Immature natural killer cell (primary cell): ENCODE results near the gene NSUN6. TPM values are rescaled to one million over a fixed set of nuclear protein-coding genes. Genes with fewer than 3 reads are reported as not detected.

Experiments used
- DNase-seq, 3 donors: peaks; one replicate each; pipeline ENCODE4 v3.0.0; 2022; ENCODE audit warnings: mixed read lengths in 1 of 3
- H3K27ac Mint-ChIP-seq, 6 donors: one replicate each; pipeline ENCODE4 v1.8.0; 2020; ENCODE audit warnings: mixed read lengths in 6 of 6, mild to moderate bottlenecking in 5 of 6, inconsistent platforms in 4 of 6, moderate library complexity in 3 of 6
- H3K27me3 Mint-ChIP-seq, 3 donors: one replicate each; pipeline ENCODE4 v1.8.0; 2020 to 2021; ENCODE audit warnings: low read depth in 3 of 3, mild to moderate bottlenecking in 3 of 3, mixed read lengths in 3 of 3, moderate library complexity in 3 of 3, inconsistent platforms in 1 of 3
- H3K36me3 Mint-ChIP-seq, 3 donors: one replicate each; pipeline ENCODE4 v1.8.0; 2020; ENCODE audit warnings: mixed read lengths in 3 of 3, inconsistent platforms in 2 of 3, mild to moderate bottlenecking in 2 of 3
- H3K4me1 Mint-ChIP-seq, 2 donors: one replicate each; pipeline ENCODE4 v1.8.0; 2020; ENCODE audit warnings: inconsistent platforms in 2 of 2, mild to moderate bottlenecking in 2 of 2, mixed read lengths in 2 of 2, moderate library complexity in 1 of 2
- H3K4me3 Mint-ChIP-seq, 5 donors: one replicate each; pipeline ENCODE4 v1.8.0; 2020; ENCODE audit warnings: mild to moderate bottlenecking in 5 of 5, mixed read lengths in 5 of 5, inconsistent platforms in 3 of 5, moderate library complexity in 3 of 5
- H3K9me3 Mint-ChIP-seq, 6 donors: one replicate each; pipeline ENCODE4 v1.8.0; 2020; ENCODE audit warnings: mild to moderate bottlenecking in 6 of 6, mixed read lengths in 6 of 6, inconsistent platforms in 4 of 6, moderate library complexity in 3 of 6
- polyA plus RNA-seq, 3 donors: library from polyadenylated mRNA; unstranded; fragments of 300-500 nt; fragmentation: Illumina TruSeq; gene quantifications; one replicate each; pipeline ENCODE4 v1.2.3, GENCODE V29; 2021

The NSUN6 gene
- polyA plus RNA-seq, 3 donors from 2014 or later, result 3.5 to 15.8 (median 6.1) TPM

GRCh38 chr10:18675086-18675801 is 23.9 kb upstream of the NSUN6 start:
- peaks cover 0 to 6% of the 10 kb centered on the region in 2 donors for H3K4me1 Mint-ChIP-seq
- H3K36me3 Mint-ChIP-seq, result peaks cover 20 to 35% (median 21%) of the 10 kb centered on the region in 3 donors
- H3K9me3 Mint-ChIP-seq, result no peaks in the 10 kb centered on the region
- H3K4me3 Mint-ChIP-seq, result no peak overlapping the region
- no peak overlapping the region for H3K27ac Mint-ChIP-seq
- peaks cover 0 to 1% (median 0%) of the 10 kb centered on the region in 3 donors for H3K27me3 Mint-ChIP-seq
- DNase-seq, result no peak

- no peak for DNase-seq
- H3K9me3 Mint-ChIP-seq, result no peaks in the 10 kb centered on the region
- peaks cover 18 to 38% of the 10 kb centered on the region in 2 donors for H3K4me1 Mint-ChIP-seq
- no peak overlapping the region for H3K27ac Mint-ChIP-seq
- no peak overlapping the region for H3K4me3 Mint-ChIP-seq
- no peaks in the 10 kb centered on the region for H3K27me3 Mint-ChIP-seq
- peaks cover 4 to 11% (median 5%) of the 10 kb centered on the region in 3 donors for H3K36me3 Mint-ChIP-seq
Observed at GRCh38 chr10:18668026-18668425, 16.6 kb upstream of the NSUN6 start.

GRCh38 chr10:18666810-18667209 is 15.4 kb upstream of the NSUN6 start:
- Mint-ChIP-seq H3K9me3 (no peaks in the 10 kb centered on the region), H3K4me1 (peaks cover 25 to 40% of the 10 kb centered on the region in 2 donors), H3K27me3 (no peaks in the 10 kb centered on the region), H3K4me3 (no peak overlapping the region), H3K36me3 (peaks cover 4 to 11% (median 5%) of the 10 kb centered on the region in 3 donors), H3K27ac (no peak overlapping the region)
- DNase-seq, result no peak

- peaks cover 0 to 5% (median 0%) of the 10 kb centered on the region in 3 donors for H3K27me3 Mint-ChIP-seq
- H3K4me1 Mint-ChIP-seq, result peaks cover 34 to 48% of the 10 kb centered on the region in 2 donors
- H3K36me3 Mint-ChIP-seq, result peaks cover 4 to 11% (median 5%) of the 10 kb centered on the region in 3 donors
- no peak for DNase-seq
- peak overlapping the region in 1 of 6 donors; percentile 65 for H3K27ac Mint-ChIP-seq
- H3K9me3 Mint-ChIP-seq, result no peaks in the 10 kb centered on the region
- H3K4me3 Mint-ChIP-seq, result no peak overlapping the region
Observed at GRCh38 chr10:18665815-18666558, 14.6 kb upstream of the NSUN6 start.

- no peak for DNase-seq
- Mint-ChIP-seq H3K4me3 (no peak overlapping the region), H3K4me1 (peaks cover 42 to 57% of the 10 kb centered on the region in 2 donors), H3K36me3 (peaks cover 0 to 5% (median 0%) of the 10 kb centered on the region in 3 donors), H3K9me3 (no peaks in the 10 kb centered on the region), H3K27me3 (peaks cover under 1 to 7% (median 5%) of the 10 kb centered on the region in 3 donors), H3K27ac (peak overlapping the region in 1 of 6 donors; percentile 36)
Observed at GRCh38 chr10:18664841-18665478, 13.6 kb upstream of the NSUN6 start.

GRCh38 chr10:18660816-18661431 is 9.5 kb upstream of the NSUN6 start:
- Mint-ChIP-seq H3K9me3 (no peaks in the 10 kb centered on the region), H3K27ac (peak overlapping the region in 5 of 6 donors; percentile 47 to 100 (median 70)), H3K4me1 (peaks cover 58 to 65% of the 10 kb centered on the region in 2 donors), H3K4me3 (peak overlapping the region; percentile 7 to 61 (median 44)), H3K27me3 (peaks cover 13 to 19% (median 13%) of the 10 kb centered on the region in 3 donors), H3K36me3 (peaks cover 0 to under 1% (median 0%) of the 10 kb centered on the region in 3 donors)
- DNase-seq, result no peak

- Mint-ChIP-seq H3K27ac (peak overlapping the region; percentile 96 to 100 (median 98)), H3K9me3 (no peaks in the 10 kb centered on the region), H3K4me3 (peak overlapping the region; percentile 94 to 100 (median 98)), H3K4me1 (peaks cover 50 to 60% of the 10 kb centered on the region in 2 donors), H3K27me3 (peaks cover 13 to 19% (median 13%) of the 10 kb centered on the region in 3 donors), H3K36me3 (peaks cover 0 to 6% (median 2%) of the 10 kb centered on the region in 3 donors)
- peak in 2 of 3 donors; percentile 7 to 14 for DNase-seq
Observed at GRCh38 chr10:18659819-18660535, 8.6 kb upstream of the NSUN6 start.

- peak; percentile 95 to 96 (median 96) for DNase-seq
- Mint-ChIP-seq H3K9me3 (no peaks in the 10 kb centered on the region), H3K27ac (peak within 1 kb of the TSS; percentile 97 to 100 (median 98)), H3K4me1 (peaks cover 45 to 56% of the 10 kb centered on the region in 2 donors), H3K36me3 (peaks cover 0 to 10% (median 5%) of the 10 kb centered on the region in 3 donors), H3K27me3 (peaks cover 13 to 19% (median 13%) of the 10 kb centered on the region in 3 donors), H3K4me3 (peak within 1 kb of the TSS; percentile 94 to 100 (median 98))
Observed at GRCh38 chr10:18659125-18659818, 7.9 kb upstream of the NSUN6 start, which contains the start of gene ARL5B. Gene ARL5B, plus strand, starts transcription at chr10:18659431. Its CDS starts 207 bp downstream, at chr10:18659638.

- peak in 2 of 3 donors; percentile 10 to 31 for DNase-seq
- Mint-ChIP-seq H3K4me3 (peak overlapping the region; percentile 94 to 100 (median 98)), H3K9me3 (no peaks in the 10 kb centered on the region), H3K27ac (peak overlapping the region; percentile 97 to 100 (median 98)), H3K4me1 (peaks cover 41 to 50% of the 10 kb centered on the region in 2 donors), H3K27me3 (peaks cover 13 to 19% (median 13%) of the 10 kb centered on the region in 3 donors), H3K36me3 (peaks cover 0 to 16% (median 12%) of the 10 kb centered on the region in 3 donors)
Observed at GRCh38 chr10:18658271-18659124, 7.1 kb upstream of the NSUN6 start.

GRCh38 chr10:18656724-18657123 is 5.3 kb upstream of the NSUN6 start:
- H3K27ac Mint-ChIP-seq, result peak overlapping the region in 3 of 6 donors; percentile 31 to 73 (median 51)
- H3K4me1 Mint-ChIP-seq, result peaks cover 41 to 50% of the 10 kb centered on the region in 2 donors
- H3K9me3 Mint-ChIP-seq, result no peaks in the 10 kb centered on the region
- peaks cover 14 to 25% (median 15%) of the 10 kb centered on the region in 3 donors for H3K27me3 Mint-ChIP-seq
- DNase-seq, result no peak
- peaks cover 0 to 20% (median 12%) of the 10 kb centered on the region in 3 donors for H3K36me3 Mint-ChIP-seq
- H3K4me3 Mint-ChIP-seq, result no peak overlapping the region

- no peaks in the 10 kb centered on the region for H3K9me3 Mint-ChIP-seq
- H3K27me3 Mint-ChIP-seq, result peaks cover 7 to 15% (median 8%) of the 10 kb centered on the region in 3 donors
- H3K4me1 Mint-ChIP-seq, result peaks cover 32 to 45% of the 10 kb centered on the region in 2 donors
- peaks cover 0 to 21% (median 13%) of the 10 kb centered on the region in 3 donors for H3K36me3 Mint-ChIP-seq
- DNase-seq, result no peak
- H3K27ac Mint-ChIP-seq, result peak overlapping the region; percentile 49 to 100 (median 99)
- H3K4me3 Mint-ChIP-seq, result peak overlapping the region in 1 of 5 donors; percentile 46
Observed at GRCh38 chr10:18653112-18653511, 1.7 kb upstream of the NSUN6 start.
